ENCODE measurements around the gene ARRDC5.
"Not testable (repeated sequence)": the region's sequence is repeated elsewhere in the genome, so short reads cannot be mapped to it uniquely, and the experiment has no call there.

ARRDC5 gene

GRCh38 chr19:4909897-4910593, 7.3 kb upstream of the ARRDC5 start:
- peak in 13 of 14 donors; percentile 44 to 92 (median 82) for DNase-seq

GRCh38 chr19:4909156-4909896, 6.6 kb upstream of the ARRDC5 start, which contains the start of gene UHRF1:
TSS of gene UHRF1 (plus strand) at chr19:4909501. CDS start at chr19:4910886, 1,385 bp downstream.
- DNase-seq = no peak

GRCh38 chr19:4908781-4909155, 6.1 kb upstream of the ARRDC5 start:
- DNase-seq = no peak

GRCh38 chr19:4908360-4908759, 5.7 kb upstream of the ARRDC5 start:
- DNase-seq = no peak

GRCh38 chr19:4906963-4907362, 4.3 kb upstream of the ARRDC5 start:
- no peak for DNase-seq

- no peak for DNase-seq
Measured at GRCh38 chr19:4904481-4904880, 1.8 kb upstream of the ARRDC5 start.

GRCh38 chr19:4900879-4901278, 1.8 kb downstream of the ARRDC5 start:
- not testable (repeated sequence) for DNase-seq

- DNase-seq = no peak
Measured at GRCh38 chr19:4897146-4897545, 5.5 kb downstream of the ARRDC5 start.

- no peak for DNase-seq
Measured at GRCh38 chr19:4896372-4896771, 6.3 kb downstream of the ARRDC5 start.

- not testable (repeated sequence) for DNase-seq
Measured at GRCh38 chr19:4892962-4893361, 9.7 kb downstream of the ARRDC5 start.

- DNase-seq = no peak
Measured at GRCh38 chr19:4891066-4891465, 11.6 kb downstream of the ARRDC5 start.

- no peak for DNase-seq
Measured at GRCh38 chr19:4889034-4889815, 13.5 kb downstream of the ARRDC5 start.

GRCh38 chr19:4887803-4888202, 14.9 kb downstream of the ARRDC5 start:
- not testable (repeated sequence) for DNase-seq

- not testable (repeated sequence) for DNase-seq
Measured at GRCh38 chr19:4884993-4885392, 17.7 kb downstream of the ARRDC5 start.

GRCh38 chr19:4882874-4883273, 19.8 kb downstream of the ARRDC5 start:
- DNase-seq = not testable (repeated sequence)

- no peak for DNase-seq
Measured at GRCh38 chr19:4879041-4879440, 23.7 kb downstream of the ARRDC5 start.

GRCh38 chr19:4878491-4878968, 24.2 kb downstream of the ARRDC5 start:
- peak in 6 of 14 donors; percentile 49 to 95 (median 78) for DNase-seq

GRCh38 chr19:4877753-4878490, 24.8 kb downstream of the ARRDC5 start:
- peak in 13 of 14 donors; percentile 54 to 95 (median 85) for DNase-seq

- DNase-seq = no peak
Measured at GRCh38 chr19:4873930-4874329, 28.8 kb downstream of the ARRDC5 start.

GRCh38 chr19:4871711-4872110, 31.0 kb downstream of the ARRDC5 start:
- no peak for DNase-seq

- DNase-seq = peak in 1 of 14 donors; percentile 20
Measured at GRCh38 chr19:4870025-4870700, 32.5 kb downstream of the ARRDC5 start.

All from C1 segment of cervical spinal cord (tissue), 14 donors.